Astrocyte of the cerebellum (primary cell): Measurements from ENCODE around the gene FAM120B.

Source experiments
- DNase-seq: peaks from one replicate; pipeline ENCODE4 v3.0.0-alpha.2; 2011; ENCODE audit warnings: low read depth
- H3K4me3 ChIP-seq: 2 replicates; pipeline ENCODE4 v1.5.1; 2011; ENCODE audit warnings: mild to moderate bottlenecking, low read depth, low read length, moderate library complexity
- in situ Hi-C: cut with HindIII; loops from 2 replicates; pipeline ENCODE4 v1.10.0; 2017; ENCODE audit warnings: low sequenced_read_pairs
- TF ChIP-seq, protein P1 (sequence below): IDR thresholded peaks from 2 replicates; pipeline ENCODE4 v1.5.1; 2012; ENCODE audit warnings: low read length, low read depth, moderate library complexity, mild to moderate bottlenecking; ENCODE audit errors: missing control alignments

Gene FAM120B

GRCh38 chr6:170272341-170273065 is 34.1 kb upstream of the FAM120B start:
- H3K4me3 ChIP-seq, result no peak overlapping the region
- TF ChIP-seq, protein P1, sequence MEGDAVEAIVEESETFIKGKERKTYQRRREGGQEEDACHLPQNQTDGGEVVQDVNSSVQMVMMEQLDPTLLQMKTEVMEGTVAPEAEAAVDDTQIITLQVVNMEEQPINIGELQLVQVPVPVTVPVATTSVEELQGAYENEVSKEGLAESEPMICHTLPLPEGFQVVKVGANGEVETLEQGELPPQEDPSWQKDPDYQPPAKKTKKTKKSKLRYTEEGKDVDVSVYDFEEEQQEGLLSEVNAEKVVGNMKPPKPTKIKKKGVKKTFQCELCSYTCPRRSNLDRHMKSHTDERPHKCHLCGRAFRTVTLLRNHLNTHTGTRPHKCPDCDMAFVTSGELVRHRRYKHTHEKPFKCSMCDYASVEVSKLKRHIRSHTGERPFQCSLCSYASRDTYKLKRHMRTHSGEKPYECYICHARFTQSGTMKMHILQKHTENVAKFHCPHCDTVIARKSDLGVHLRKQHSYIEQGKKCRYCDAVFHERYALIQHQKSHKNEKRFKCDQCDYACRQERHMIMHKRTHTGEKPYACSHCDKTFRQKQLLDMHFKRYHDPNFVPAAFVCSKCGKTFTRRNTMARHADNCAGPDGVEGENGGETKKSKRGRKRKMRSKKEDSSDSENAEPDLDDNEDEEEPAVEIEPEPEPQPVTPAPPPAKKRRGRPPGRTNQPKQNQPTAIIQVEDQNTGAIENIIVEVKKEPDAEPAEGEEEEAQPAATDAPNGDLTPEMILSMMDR, result no peak
- DNase-seq, result no peak
- in situ Hi-C loops, result no loop called here

DNA sequence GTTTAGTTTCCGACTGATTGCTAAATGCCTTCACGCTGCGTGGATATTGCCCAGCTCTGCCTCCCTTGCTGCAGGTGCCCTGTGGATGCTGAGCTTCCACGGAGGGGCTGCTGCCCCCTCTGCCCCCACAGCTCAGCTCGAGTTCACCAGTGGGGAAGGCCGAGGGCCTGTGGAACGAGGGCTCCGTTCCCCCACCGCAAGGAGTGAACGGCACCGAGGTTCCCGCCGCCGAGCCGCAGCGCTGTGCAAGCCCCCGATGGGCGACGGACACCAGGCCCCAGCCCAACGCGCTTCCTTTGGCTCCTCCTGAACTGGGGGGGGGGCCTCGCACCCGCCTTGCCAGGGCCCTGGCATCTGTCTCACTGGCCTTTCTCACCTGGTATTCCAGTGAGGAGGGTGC is 33.4 kb upstream of the FAM120B start:
- TF ChIP-seq, protein P1, result no peak
- H3K4me3 ChIP-seq, result no peak overlapping the region
- in situ Hi-C loops, result no loop called here
- no peak for DNase-seq

DNA sequence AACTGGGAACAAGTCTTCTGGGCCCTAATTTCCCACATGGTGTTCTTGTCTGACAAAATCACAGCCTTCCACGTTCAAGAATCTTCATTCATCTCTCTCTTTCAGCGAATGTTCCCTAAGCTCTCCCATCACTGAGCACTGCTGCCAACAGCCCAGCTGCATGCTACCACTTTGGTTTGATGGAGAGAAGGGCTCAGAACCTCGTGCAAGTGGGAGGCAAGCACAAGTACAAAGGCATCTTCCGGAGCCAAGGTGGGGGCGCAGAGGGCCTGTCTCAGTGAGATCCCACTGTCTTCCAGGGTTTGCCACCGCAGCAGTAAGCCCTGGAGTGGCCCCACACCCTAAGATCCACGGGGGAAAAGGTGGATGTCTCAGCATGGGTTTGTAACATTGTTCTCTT is 32.9 kb upstream of the FAM120B start:
- in situ Hi-C loops, result no loop called here
- H3K4me3 ChIP-seq, result no peak overlapping the region
- TF ChIP-seq, protein P1, result no peak
- DNase-seq, result no peak

DNA sequence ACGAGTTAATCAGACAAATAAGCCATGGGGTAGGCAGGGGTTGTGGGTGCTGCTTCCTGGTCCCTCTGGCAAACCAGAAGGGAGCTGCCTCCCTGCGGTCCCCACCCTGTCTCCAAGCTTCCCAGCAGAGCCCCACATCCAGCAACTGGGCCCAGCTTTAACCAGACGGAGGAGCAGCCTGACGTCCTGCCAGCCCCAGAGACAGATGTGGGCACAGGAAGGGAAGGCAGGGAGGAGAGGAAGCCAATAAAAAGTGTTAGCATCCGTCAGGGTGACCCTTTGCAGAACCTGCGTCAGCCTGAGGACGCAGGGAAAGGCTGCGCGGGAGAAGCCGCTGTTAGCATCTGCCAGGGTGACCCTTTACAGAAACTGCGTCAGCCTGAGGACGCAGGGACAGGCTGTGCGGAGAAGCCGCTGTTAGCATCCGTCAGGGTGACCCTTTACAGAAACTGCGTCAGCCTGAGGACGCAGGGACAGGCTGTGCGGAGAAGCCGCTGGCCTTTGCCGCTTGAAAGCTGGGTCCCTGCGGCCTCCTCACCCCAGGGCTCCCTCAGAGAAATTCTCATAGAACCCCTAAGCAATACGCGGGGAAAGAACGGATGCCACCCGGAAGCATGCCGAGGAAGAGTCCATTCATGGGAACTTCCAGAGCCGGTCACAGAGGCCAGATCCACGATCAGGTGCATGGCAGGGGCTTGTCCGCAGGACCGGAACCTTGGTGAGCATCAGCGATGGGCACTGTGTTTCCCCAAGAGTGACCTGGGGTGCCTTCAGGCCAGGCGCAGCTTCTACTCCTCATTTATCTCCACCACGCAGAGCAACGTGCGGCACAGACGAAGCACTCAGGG is 31.6 kb upstream of the FAM120B start:
- no peak for DNase-seq
- H3K4me3 ChIP-seq, result no peak overlapping the region
- in situ Hi-C loops, result no loop called here
- TF ChIP-seq, protein P1, result no peak

DNA sequence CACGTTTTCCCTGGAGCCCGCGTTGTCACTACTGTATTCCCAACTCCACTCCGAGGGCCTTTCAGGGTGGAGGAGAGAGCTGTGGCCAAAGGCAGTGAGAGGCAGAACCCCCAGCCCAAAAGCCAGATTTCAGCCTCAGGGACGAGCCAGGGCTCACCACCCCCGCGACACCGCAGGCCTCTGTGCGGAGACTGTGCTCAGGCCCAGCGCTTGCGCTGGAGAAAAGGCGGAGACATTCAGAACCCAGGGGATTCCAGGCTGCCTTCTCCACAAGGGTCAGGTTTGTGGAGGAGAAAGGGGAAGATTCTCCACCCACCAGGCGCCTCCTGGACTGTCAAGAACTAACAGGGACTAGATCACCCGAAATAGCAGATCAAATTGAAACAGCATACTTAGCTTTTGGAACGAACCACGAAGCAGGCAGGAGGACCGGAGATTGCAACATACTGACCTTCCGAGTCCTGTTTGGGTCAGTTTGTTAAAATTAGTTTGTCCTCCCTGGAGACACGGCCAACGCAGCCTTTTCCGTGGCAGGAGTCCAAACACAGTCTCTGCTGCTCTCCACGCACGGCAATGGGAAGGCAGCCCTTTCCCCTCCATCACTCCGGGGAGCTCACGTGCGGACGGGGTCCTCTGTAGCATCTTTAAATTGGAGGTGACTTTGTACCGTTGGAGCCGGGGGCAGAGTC is 30.0 kb upstream of the FAM120B start:
- in situ Hi-C loops, result no loop called here

More for the DNA sequence above, 30.0 kb upstream of the FAM120B start:
- TF ChIP-seq, protein P1, result no peak
- no peak for DNase-seq
- H3K4me3 ChIP-seq, result no peak overlapping the region
